GM18867 (cell line): ENCODE measurements around the gene CD74.

Experiments
- ATAC-seq: cut with Tn5 transposase; IDR thresholded peaks from one replicate; pipeline ENCODE4 v1.9.1; 2021; ENCODE audit warnings: mild to moderate bottlenecking, moderate library complexity; ENCODE audit not compliant: unreplicated experiment

CD74 gene

GRCh38 chr5:150410524-150411244, 2.0 kb downstream of the CD74 start:
- no peak for ATAC-seq

DNA sequence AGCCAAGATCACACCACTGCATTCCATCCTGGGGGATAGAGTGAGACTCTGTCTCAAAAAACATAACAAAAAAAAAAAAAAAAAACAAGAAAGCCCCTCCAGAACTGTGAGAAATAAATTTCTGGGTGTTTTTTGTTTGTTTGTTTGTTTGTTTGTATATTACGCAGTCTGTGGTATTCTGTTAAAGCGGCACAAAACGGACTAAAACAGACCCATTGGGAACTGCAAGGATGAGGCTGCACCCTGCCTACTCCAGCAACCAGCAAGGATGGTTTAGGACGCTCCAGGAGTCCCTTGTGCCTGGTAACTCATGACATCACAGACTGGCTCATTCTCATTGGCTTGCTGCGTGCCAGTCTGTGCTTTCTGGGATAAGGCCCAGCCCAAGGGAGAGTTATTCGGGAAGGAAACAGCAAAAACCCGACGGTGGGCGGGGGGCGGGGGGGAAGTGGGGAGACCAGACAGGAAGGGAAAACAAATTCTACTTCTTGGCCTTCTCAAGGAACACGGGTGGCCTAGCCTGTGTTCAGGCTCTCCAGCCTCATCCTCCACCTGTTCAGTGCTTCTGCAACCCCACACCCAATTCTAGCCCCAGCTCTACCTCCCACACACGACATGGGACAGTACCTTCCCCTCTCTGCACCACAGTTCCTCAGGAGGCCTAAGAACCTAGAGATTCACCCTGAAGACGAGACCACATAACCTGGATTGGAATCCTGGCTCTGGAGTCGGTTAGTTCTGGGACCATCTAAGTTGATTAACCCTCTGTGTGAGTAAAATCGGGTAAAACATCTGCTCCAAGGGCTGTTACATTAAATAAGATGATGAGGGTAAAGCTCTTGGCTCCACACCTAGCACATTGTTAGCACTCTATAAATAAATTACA, 2.8 kb downstream of the CD74 start:
- peak; percentile 30 for ATAC-seq

GRCh38 chr5:150408231-150408943, 4.3 kb downstream of the CD74 start:
- no peak for ATAC-seq

GRCh38 chr5:150407096-150407720, 5.5 kb downstream of the CD74 start:
- ATAC-seq = no peak

GRCh38 chr5:150406723-150407095, 6.0 kb downstream of the CD74 start:
- no peak for ATAC-seq

DNA sequence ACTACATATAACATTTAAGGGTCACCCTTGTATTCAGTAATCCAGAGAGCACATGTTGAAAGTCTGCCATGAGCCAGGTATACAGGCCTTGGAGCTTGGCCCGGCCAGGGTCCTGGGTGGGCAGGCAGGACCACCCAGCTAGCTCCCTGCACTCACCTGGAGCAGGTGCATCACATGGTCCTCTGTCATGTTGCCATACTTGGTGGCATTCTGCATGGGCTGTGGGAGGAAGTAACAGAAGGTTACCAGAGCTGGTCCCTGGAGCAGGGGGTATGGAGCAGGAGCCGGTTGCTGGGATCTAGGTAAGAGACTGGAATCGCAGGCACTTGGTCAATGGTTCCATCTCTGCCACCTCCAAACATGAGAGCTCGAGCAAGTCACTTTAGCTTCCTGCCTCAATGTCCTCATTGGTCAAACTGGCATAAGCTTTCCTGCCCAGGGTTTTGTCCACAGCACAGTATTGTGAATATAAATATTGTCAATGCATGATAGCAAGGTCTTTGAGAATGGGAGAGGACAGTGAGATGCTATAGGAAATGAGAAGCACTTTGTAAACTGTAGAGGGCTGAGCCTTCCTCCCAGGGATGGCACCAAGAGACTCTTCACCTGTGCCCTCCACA, 6.5 kb downstream of the CD74 start:
- no peak for ATAC-seq

GRCh38 chr5:150404941-150405816, 7.5 kb downstream of the CD74 start:
- no peak for ATAC-seq

GRCh38 chr5:150404535-150404934, 8.2 kb downstream of the CD74 start:
- no peak for ATAC-seq

GRCh38 chr5:150404121-150404520, 8.6 kb downstream of the CD74 start:
- ATAC-seq = no peak

- ATAC-seq = no peak
Observed at GRCh38 chr5:150402901-150403342, 9.8 kb downstream of the CD74 start.

DNA sequence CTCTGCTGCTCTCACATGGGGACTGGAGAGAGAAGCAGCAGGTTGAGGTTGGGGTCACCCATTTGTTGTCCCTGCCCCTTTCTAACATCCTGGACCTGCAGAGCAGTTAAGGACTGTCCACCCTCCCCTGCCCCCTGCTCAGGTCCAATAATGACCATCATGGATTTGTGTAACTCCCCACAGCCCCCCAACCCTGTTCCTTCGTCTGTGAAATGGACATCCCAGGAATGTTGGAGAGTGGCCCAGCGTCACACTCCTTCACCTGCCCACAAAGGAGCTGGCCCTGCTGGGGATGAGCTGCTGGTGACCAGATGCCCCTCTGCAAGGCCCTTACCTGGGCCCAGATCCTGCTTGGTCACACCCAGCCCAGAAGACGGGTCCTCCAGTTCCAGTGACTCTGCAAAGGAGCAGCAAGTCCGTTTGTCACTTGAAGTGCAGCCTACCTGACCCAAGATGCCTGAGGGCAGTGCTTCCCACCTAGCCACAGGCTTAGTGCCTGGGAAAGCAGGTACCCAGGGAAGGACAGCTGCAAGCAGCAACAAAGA, 10.4 kb downstream of the CD74 start:
- no peak for ATAC-seq

GRCh38 chr5:150401376-150402228, 11.1 kb downstream of the CD74 start:
- no peak for ATAC-seq

- ATAC-seq = no peak
Observed at GRCh38 chr5:150401076-150401375, 11.7 kb downstream of the CD74 start.

- ATAC-seq = no peak
Observed at GRCh38 chr5:150400316-150401075, 12.2 kb downstream of the CD74 start.

DNA sequence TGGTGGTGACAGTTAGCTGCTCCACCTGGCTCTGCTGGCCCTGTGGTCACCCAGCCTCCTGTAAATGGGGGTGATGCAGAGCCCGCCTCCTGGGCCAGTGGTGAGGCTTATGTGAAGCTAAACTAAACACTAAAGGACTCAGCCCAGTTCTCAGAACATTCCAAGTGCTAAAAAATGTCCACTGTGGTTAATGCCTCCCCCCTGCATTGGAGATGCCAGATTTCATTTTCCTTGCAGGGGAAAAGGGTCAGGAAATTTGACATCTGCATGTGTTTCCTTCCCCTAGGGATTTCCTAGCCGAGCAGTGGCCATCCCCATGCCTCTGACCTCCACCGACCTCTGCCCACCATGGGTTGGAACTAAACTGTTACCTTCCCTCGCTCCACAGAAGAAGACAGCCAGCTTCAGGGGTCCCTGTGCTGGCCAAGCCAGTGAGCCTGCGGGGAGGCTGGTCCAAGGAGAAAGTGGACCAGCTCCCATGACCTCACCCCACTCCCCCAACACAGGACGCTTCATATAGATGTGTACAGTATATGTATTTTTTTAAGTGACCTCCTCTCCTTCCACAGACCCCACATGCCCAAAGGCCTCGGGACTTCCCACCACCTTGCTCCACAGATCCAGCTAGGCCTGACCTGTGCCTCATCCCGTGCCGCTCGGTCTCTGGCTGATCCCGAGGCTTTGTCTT, 13.0 kb downstream of the CD74 start:
- peak; percentile 15 for ATAC-seq

DNA sequence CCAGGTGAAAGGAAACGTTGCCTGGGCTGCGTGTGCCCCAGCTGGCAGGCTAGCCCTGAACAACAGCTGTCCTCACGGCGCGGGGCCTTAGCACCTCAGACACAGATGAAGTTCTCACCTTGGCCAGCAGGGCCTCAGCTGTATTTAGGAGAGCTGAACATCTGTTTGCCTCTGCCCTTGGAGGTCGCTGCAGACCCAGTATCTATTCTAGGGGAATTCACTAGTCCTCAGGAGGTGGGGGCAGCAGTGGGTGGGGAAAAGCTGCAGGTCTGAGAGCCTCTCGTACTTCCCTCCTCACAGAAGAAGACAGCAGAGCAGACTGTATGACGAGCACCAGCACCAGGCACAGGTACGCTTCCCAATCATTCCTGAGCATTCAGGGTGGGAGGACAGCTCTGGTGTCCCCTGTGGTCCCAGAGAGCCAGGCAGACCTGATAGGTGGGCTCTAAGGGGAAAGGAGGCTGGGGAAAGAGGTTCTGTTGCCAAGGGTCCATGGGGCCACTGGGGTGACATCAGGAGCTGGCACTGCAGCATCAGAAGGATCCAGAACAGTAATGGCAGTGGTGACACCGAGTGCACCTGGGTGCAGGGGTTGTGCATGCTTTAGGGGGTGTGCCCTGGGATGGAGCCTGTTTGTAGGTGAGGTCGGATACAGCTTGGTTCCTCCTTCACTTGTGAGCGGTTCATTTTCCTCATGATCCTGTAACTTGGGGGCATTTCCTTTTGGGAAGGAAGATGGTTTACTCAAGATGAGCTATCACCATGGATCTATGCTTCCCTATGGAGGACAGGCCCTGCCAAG, 13.8 kb downstream of the CD74 start:
- ATAC-seq = peak; percentile 66
